Measurements from ENCODE around the gene DUXB. TPM values are rescaled to one million over a fixed set of nuclear protein-coding genes. Genes with fewer than 3 reads are reported as not detected.

DUXB gene
- total RNA-seq, 1 donor from 2014 or later: not detected

- DNase-seq (ENCODE audit: low read depth): no peak
Measured at GRCh38 chr16:75733305-75734211, 32.3 kb upstream of the DUXB start.

GRCh38 chr16:75732871-75733270, 31.6 kb upstream of the DUXB start:
- no peak for TF ChIP-seq CTCF (conservative IDR thresholded peaks at IDR 0.05; ENCODE audit: low read depth, low read length)
- no peak overlapping the region for H3K4me3 ChIP-seq (ENCODE audit: low read depth, low read length)
- DNase-seq (ENCODE audit: low read depth): no peak

More at GRCh38 chr16:75733305-75734211, 32.3 kb upstream of the DUXB start:
- TF ChIP-seq CTCF (conservative IDR thresholded peaks at IDR 0.05; ENCODE audit: low read depth, low read length): no peak
- no peak overlapping the region for H3K4me3 ChIP-seq (ENCODE audit: low read depth, low read length)

- TF ChIP-seq CTCF (conservative IDR thresholded peaks at IDR 0.05; ENCODE audit: low read depth, low read length): no peak
- DNase-seq (ENCODE audit: low read depth): no peak
- no peak overlapping the region for H3K4me3 ChIP-seq (ENCODE audit: low read depth, low read length)
Measured at GRCh38 chr16:75727221-75727620, 26.0 kb upstream of the DUXB start.

- H3K4me3 ChIP-seq (ENCODE audit: low read depth, low read length): no peak within 1 kb of the TSS
- no peak for DNase-seq (ENCODE audit: low read depth)
Measured at GRCh38 chr16:75726390-75726789, 25.1 kb upstream of the DUXB start, which contains the start of gene CPHXL. CPHXL (minus strand) TSS chr16:75726490; CDS start chr16:75726442, 48 bp downstream.

GRCh38 chr16:75718452-75718851, 17.2 kb upstream of the DUXB start:
- no peak for TF ChIP-seq CTCF (conservative IDR thresholded peaks at IDR 0.05; ENCODE audit: low read depth, low read length)
- no peak overlapping the region for H3K4me3 ChIP-seq (ENCODE audit: low read depth, low read length)
- DNase-seq (ENCODE audit: low read depth): no peak

More at GRCh38 chr16:75726390-75726789, 25.1 kb upstream of the DUXB start, which contains the start of gene CPHXL:
- no peak for TF ChIP-seq CTCF (conservative IDR thresholded peaks at IDR 0.05; ENCODE audit: low read depth, low read length)

GRCh38 chr16:75714661-75715060, 13.4 kb upstream of the DUXB start:
- no peak overlapping the region for H3K4me3 ChIP-seq (ENCODE audit: low read depth, low read length)
- DNase-seq (ENCODE audit: low read depth): no peak
- TF ChIP-seq CTCF (conservative IDR thresholded peaks at IDR 0.05; ENCODE audit: low read depth, low read length): no peak

Data from epithelial cell of proximal tubule (primary cell).